Measurements from ENCODE around the gene LZTS3. TPM values are rescaled to one million over a fixed set of nuclear protein-coding genes. Genes with fewer than 3 reads are reported as not detected.
A peak's percentile ranks its signal among the peaks of the same experiment; 100 is the strongest.

The LZTS3 gene
- total RNA-seq, 1 donor from 2014 or later, result 12.8 TPM

GRCh38 chr20:3166338-3166912 lies 6.9 kb downstream of the LZTS3 start:
- DNase-seq (ENCODE audit: extremely low spot score in 2 of 2), result no peak
- H3K4me3 ChIP-seq, result no peak overlapping the region
- no peaks in the 10 kb centered on the region for H3K9me3 ChIP-seq
- H3K4me1 ChIP-seq, result peaks cover 7% of the 10 kb centered on the region
- TF ChIP-seq, protein P1, sequence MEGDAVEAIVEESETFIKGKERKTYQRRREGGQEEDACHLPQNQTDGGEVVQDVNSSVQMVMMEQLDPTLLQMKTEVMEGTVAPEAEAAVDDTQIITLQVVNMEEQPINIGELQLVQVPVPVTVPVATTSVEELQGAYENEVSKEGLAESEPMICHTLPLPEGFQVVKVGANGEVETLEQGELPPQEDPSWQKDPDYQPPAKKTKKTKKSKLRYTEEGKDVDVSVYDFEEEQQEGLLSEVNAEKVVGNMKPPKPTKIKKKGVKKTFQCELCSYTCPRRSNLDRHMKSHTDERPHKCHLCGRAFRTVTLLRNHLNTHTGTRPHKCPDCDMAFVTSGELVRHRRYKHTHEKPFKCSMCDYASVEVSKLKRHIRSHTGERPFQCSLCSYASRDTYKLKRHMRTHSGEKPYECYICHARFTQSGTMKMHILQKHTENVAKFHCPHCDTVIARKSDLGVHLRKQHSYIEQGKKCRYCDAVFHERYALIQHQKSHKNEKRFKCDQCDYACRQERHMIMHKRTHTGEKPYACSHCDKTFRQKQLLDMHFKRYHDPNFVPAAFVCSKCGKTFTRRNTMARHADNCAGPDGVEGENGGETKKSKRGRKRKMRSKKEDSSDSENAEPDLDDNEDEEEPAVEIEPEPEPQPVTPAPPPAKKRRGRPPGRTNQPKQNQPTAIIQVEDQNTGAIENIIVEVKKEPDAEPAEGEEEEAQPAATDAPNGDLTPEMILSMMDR (IDR thresholded peaks at IDR 0.05), result no peak
- H3K27ac ChIP-seq, result no peak overlapping the region
- intact Hi-C loops (cut with DNase I), result no loop called here
- H3K27me3 ChIP-seq, result no peaks in the 10 kb centered on the region
- H3K36me3 ChIP-seq, result no peaks in the 10 kb centered on the region

DNA sequence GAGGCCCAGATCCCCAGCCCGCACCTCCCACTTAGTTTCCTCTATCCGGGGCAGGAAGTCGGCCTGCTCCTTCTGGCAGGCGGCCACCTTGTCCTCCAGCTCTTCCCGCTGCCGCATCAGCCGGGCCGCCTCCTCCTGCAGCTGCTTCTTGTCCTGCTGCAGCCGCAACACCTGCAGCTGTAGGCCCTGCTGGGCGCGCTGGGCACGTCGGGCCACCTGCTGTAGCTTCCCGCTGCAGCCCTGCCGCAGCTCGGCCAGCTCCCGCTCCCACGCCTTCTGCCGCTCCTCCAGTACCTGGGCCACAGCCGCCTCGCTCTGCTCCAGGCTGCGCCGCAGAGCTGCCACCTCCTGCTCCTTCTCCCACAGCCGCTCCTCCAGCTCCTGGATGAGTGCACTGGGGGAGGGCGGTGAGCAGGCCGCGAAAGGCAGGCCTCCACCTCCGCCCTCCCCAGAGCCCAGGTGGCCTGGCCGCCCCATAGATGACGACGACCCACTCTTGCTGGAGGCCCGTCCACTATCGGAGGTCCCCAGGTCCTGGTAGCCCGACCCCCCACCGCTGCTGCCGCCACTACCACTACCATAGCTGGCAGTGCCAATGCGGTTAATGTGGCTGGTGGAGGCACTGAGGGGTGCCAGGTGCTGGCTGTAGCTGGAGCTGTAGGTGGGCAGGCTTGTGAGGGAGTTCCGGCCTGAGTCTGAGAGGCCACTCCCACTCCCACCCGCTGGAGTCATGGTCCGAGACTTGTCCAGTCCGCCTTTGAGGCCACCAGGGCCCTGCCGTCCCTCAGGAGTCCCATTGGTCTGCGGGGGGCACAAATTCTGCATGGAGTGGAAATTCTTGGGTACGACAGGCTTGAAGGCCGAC lies 7.6 kb downstream of the LZTS3 start:
- Histone ChIP-seq H3K4me3 (no peak overlapping the region), H3K36me3 (no peaks in the 10 kb centered on the region), H3K4me1 (peaks cover 7% of the 10 kb centered on the region), H3K9me3 (no peaks in the 10 kb centered on the region), H3K27ac (no peak overlapping the region), H3K27me3 (no peaks in the 10 kb centered on the region)
- no peak for DNase-seq (ENCODE audit: extremely low spot score in 2 of 2)
- intact Hi-C loops (cut with DNase I), result no loop called here
- no peak for TF ChIP-seq POLR2A (IDR thresholded peaks at IDR 0.05)
- no peak for TF ChIP-seq POLR2AphosphoS5 (IDR thresholded peaks at IDR 0.05; ENCODE audit: insufficient read depth in 1 of 2, low read depth in 1 of 2)
- TF ChIP-seq, protein P1 (IDR thresholded peaks at IDR 0.05), result no peak

DNA sequence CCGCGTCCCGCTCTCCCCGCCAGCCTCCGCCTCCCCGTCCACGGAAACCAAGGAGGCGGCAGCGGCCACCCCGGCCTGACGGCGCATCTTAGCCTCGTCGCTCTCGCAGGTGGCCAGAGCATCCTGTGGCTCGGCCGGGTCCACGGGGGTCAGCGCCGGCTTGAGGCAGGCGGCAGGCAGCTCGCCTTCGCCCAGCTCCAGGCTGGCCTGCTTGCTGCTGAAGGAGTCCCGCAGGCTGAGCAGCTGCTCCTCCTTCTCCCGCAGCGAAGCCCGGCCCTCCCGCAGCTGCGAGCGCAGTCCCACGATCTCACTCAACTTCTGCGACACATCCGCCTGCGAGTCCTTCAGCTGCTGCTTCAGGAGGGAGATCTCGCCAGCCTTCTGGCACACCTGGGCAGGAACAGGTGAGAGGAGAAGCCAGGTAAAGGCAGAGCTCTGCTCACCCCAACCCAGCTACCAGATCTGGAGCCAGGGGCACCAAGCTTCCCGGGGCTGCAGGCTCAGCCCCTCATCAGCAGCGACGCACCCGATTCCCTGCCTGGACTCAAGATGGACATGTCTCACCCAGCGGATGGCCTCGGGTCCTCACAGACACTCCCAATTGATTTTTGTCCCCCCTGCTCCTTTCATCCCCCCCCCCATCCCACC lies 8.5 kb downstream of the LZTS3 start:
- Histone ChIP-seq H3K27ac (no peak overlapping the region), H3K4me1 (peaks cover 14% of the 10 kb centered on the region), H3K36me3 (no peaks in the 10 kb centered on the region), H3K9me3 (no peaks in the 10 kb centered on the region), H3K4me3 (peak overlapping the region in 1 of 2 donors; percentile 15), H3K27me3 (no peaks in the 10 kb centered on the region)
- intact Hi-C loops (cut with DNase I), result no loop called here
- TF ChIP-seq POLR2AphosphoS5 (IDR thresholded peaks at IDR 0.05; ENCODE audit: insufficient read depth in 1 of 2, low read depth in 1 of 2) (no peak), POLR2A (IDR thresholded peaks at IDR 0.05) (no peak)
- TF ChIP-seq, protein P1 (IDR thresholded peaks at IDR 0.05), result no peak
- no peak for DNase-seq (ENCODE audit: extremely low spot score in 2 of 2)

DNA sequence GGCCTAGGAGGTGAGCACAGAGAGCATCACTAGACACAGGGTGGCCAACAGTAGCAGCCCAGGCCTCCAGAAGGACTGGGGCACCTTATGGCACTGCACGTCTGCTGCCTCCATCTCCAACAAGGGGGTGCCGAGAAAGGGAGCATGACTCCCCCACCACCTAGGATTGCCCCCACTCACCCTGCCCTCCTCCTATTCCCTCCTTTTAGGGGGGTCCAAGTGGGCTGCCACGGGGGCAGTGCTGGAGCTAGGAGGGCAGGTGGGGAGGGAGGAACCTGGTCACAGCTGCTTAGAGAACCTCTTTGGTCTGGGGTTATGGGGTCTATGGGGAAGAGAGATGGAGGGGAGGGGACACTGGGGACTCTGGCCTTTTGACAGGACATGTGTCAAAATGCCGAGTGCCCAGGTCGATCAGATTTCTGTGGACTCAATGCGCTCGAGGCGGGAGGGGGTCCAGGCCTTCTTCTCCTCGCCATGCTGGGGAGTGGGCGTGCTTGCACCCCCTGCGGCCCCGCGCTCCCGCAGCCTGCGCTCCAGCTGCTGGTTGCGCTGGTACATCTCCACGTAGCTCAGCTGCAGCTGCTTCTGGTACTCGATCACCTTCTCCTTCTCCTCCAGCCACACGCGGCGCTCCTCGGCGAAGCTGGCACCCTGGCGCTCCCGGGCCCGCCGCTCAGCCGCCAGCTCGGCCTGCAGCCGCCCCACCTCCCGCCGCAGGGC lies 9.1 kb downstream of the LZTS3 start:
- Histone ChIP-seq H3K27me3 (no peaks in the 10 kb centered on the region), H3K4me1 (peaks cover 15% of the 10 kb centered on the region), H3K9me3 (no peaks in the 10 kb centered on the region), H3K27ac (no peak overlapping the region), H3K4me3 (no peak overlapping the region), H3K36me3 (no peaks in the 10 kb centered on the region)
- intact Hi-C loops (cut with DNase I), result no loop called here
- DNase-seq (ENCODE audit: extremely low spot score in 2 of 2), result no peak
- no peak for TF ChIP-seq POLR2A (IDR thresholded peaks at IDR 0.05)
- TF ChIP-seq POLR2AphosphoS5 (IDR thresholded peaks at IDR 0.05; ENCODE audit: insufficient read depth in 1 of 2, low read depth in 1 of 2), result no peak
- TF ChIP-seq, protein P1 (IDR thresholded peaks at IDR 0.05), result no peak
